ENCODE measurements around the gene CIT.
"Not testable (repeated sequence)": the region's sequence is repeated elsewhere in the genome, so short reads cannot be mapped to it uniquely, and the experiment has no call there.

CIT gene

GRCh38 chr12:119665164-119665929 lies 211.8 kb downstream of the CIT start:
- Histone ChIP-seq H3K27ac (ENCODE audit: low read length) (no peak overlapping the region), H3K36me3 (ENCODE audit: control insufficient read depth in 1 of 2, insufficient read depth in 2 of 2, low read length in 2 of 2) (peaks cover 0 to 4% of the 10 kb centered on the region in 2 donors), H3K4me1 (ENCODE audit: control insufficient read depth in 1 of 2, insufficient read depth in 2 of 2, low read length in 2 of 2) (peaks cover 7 to 22% of the 10 kb centered on the region in 2 donors), H3K4me3 (ENCODE audit: low read depth in 1 of 2, low read length in 2 of 2) (no peak overlapping the region), H3K27me3 (ENCODE audit: low read depth, low read length) (no peaks in the 10 kb centered on the region), H3K9me3 (ENCODE audit: control insufficient read depth in 1 of 2, low read length in 2 of 2) (no peaks in the 10 kb centered on the region)

DNA sequence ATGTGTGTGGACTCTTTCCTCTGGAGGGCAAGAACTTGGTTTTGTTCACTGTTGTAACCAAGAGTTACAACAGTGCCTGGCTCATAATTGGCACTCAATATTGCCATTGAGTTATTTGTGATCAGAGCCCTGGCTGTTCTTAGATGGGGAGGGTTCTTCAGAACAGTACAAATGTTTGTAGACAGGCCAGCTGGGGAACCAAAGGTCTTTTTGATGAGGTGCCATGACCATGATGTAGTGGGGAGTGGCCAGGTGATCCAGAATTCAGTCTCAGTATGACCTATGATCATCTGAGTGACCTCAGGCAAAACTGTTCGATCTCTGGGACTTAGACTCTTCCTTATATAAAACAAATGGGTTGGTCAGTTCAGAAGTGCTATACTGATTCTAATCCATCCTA lies 212.5 kb downstream of the CIT start:
- no peaks in the 10 kb centered on the region for H3K9me3 ChIP-seq (ENCODE audit: control insufficient read depth in 1 of 2, low read length in 2 of 2)
- H3K36me3 ChIP-seq (ENCODE audit: control insufficient read depth in 1 of 2, insufficient read depth in 2 of 2, low read length in 2 of 2): no peaks in the 10 kb centered on the region
- no peak overlapping the region for H3K27ac ChIP-seq (ENCODE audit: low read length)
- H3K4me1 ChIP-seq (ENCODE audit: control insufficient read depth in 1 of 2, insufficient read depth in 2 of 2, low read length in 2 of 2): peaks cover 7 to 19% of the 10 kb centered on the region in 2 donors
- H3K27me3 ChIP-seq (ENCODE audit: low read depth, low read length): no peaks in the 10 kb centered on the region
- H3K4me3 ChIP-seq (ENCODE audit: low read depth in 1 of 2, low read length in 2 of 2): no peak overlapping the region

GRCh38 chr12:119661882-119662281 lies 215.2 kb downstream of the CIT start:
- H3K27me3 ChIP-seq (ENCODE audit: low read depth, low read length): no peaks in the 10 kb centered on the region
- H3K36me3 ChIP-seq (ENCODE audit: control insufficient read depth in 1 of 2, insufficient read depth in 2 of 2, low read length in 2 of 2): no peaks in the 10 kb centered on the region
- H3K4me3 ChIP-seq (ENCODE audit: low read depth in 1 of 2, low read length in 2 of 2): no peak overlapping the region
- peaks cover 2 to 3% of the 10 kb centered on the region in 2 donors for H3K4me1 ChIP-seq (ENCODE audit: control insufficient read depth in 1 of 2, insufficient read depth in 2 of 2, low read length in 2 of 2)
- H3K27ac ChIP-seq (ENCODE audit: low read length): no peak overlapping the region
- no peaks in the 10 kb centered on the region for H3K9me3 ChIP-seq (ENCODE audit: control insufficient read depth in 1 of 2, low read length in 2 of 2)

DNA sequence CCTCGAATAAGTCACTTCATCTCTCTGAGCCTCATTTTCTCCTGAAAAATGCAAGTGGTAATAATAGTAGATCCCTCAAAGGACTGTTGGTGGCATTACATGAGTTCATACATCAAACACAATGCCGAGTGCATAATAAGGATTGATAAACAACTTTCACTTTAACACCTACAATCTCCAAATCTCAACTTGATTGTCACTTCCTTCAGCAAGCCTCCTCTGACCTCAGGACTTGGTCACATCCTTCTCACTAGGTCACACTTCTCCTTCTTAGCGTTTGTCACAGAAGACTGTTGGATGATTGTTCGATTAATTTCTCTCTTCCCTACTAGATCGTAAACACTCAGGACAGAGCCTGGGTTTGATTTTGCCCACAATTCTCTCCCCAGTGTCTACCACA lies 217.0 kb downstream of the CIT start:
- no peak overlapping the region for H3K27ac ChIP-seq (ENCODE audit: low read length)
- no peaks in the 10 kb centered on the region for H3K9me3 ChIP-seq (ENCODE audit: control insufficient read depth in 1 of 2, low read length in 2 of 2)
- H3K4me1 ChIP-seq (ENCODE audit: control insufficient read depth in 1 of 2, insufficient read depth in 2 of 2, low read length in 2 of 2): no peaks in the 10 kb centered on the region
- H3K36me3 ChIP-seq (ENCODE audit: control insufficient read depth in 1 of 2, insufficient read depth in 2 of 2, low read length in 2 of 2): no peaks in the 10 kb centered on the region
- H3K4me3 ChIP-seq (ENCODE audit: low read depth in 1 of 2, low read length in 2 of 2): no peak overlapping the region
- H3K27me3 ChIP-seq (ENCODE audit: low read depth, low read length): no peaks in the 10 kb centered on the region

GRCh38 chr12:119659289-119659897 lies 217.7 kb downstream of the CIT start:
- Histone ChIP-seq H3K36me3 (ENCODE audit: control insufficient read depth in 1 of 2, insufficient read depth in 2 of 2, low read length in 2 of 2) (no peaks in the 10 kb centered on the region), H3K4me3 (ENCODE audit: low read depth in 1 of 2, low read length in 2 of 2) (no peak overlapping the region), H3K27ac (ENCODE audit: low read length) (no peak overlapping the region), H3K9me3 (ENCODE audit: control insufficient read depth in 1 of 2, low read length in 2 of 2) (peaks cover 0 to 3% of the 10 kb centered on the region in 2 donors), H3K27me3 (ENCODE audit: low read depth, low read length) (no peaks in the 10 kb centered on the region), H3K4me1 (ENCODE audit: control insufficient read depth in 1 of 2, insufficient read depth in 2 of 2, low read length in 2 of 2) (no peaks in the 10 kb centered on the region)

GRCh38 chr12:119658166-119658565 lies 219.0 kb downstream of the CIT start:
- not testable (repeated sequence) for H3K4me3 ChIP-seq (ENCODE audit: low read depth in 1 of 2, low read length in 2 of 2); H3K36me3 ChIP-seq (ENCODE audit: control insufficient read depth in 1 of 2, insufficient read depth in 2 of 2, low read length in 2 of 2); H3K9me3 ChIP-seq (ENCODE audit: control insufficient read depth in 1 of 2, low read length in 2 of 2); H3K27me3 ChIP-seq (ENCODE audit: low read depth, low read length); H3K27ac ChIP-seq (ENCODE audit: low read length); H3K4me1 ChIP-seq (ENCODE audit: control insufficient read depth in 1 of 2, insufficient read depth in 2 of 2, low read length in 2 of 2)

DNA sequence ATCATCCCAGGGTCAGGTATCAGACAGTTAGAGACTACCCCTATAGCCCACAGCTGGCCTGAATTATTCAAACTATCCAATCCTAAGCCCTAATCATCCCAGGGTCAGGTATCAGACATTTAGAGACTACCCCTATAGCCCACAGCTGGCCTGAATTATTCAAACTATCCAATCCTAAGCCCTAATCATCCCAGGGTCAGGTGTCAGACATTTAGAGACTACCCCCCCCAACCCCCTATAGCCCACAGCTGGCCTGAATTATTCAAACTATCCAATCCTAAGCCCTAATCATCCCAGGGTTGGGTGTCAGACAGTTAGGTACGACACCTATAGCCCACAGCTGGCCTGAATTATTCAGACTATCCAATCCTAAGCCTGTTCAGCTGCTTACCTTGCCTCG lies 220.1 kb downstream of the CIT start:
- not testable (repeated sequence) for H3K4me3 ChIP-seq (ENCODE audit: low read depth in 1 of 2, low read length in 2 of 2); H3K4me1 ChIP-seq (ENCODE audit: control insufficient read depth in 1 of 2, insufficient read depth in 2 of 2, low read length in 2 of 2); H3K36me3 ChIP-seq (ENCODE audit: control insufficient read depth in 1 of 2, insufficient read depth in 2 of 2, low read length in 2 of 2); H3K27me3 ChIP-seq (ENCODE audit: low read depth, low read length); H3K27ac ChIP-seq (ENCODE audit: low read length)
- H3K9me3 ChIP-seq (ENCODE audit: control insufficient read depth in 1 of 2, low read length in 2 of 2): peaks cover 0 to 16% of the 10 kb centered on the region in 2 donors

- Histone ChIP-seq H3K27ac (ENCODE audit: low read length) (no peak overlapping the region), H3K27me3 (ENCODE audit: low read depth, low read length) (no peaks in the 10 kb centered on the region), H3K36me3 (ENCODE audit: control insufficient read depth in 1 of 2, insufficient read depth in 2 of 2, low read length in 2 of 2) (no peaks in the 10 kb centered on the region), H3K4me3 (ENCODE audit: low read depth in 1 of 2, low read length in 2 of 2) (no peak overlapping the region), H3K4me1 (ENCODE audit: control insufficient read depth in 1 of 2, insufficient read depth in 2 of 2, low read length in 2 of 2) (no peaks in the 10 kb centered on the region), H3K9me3 (ENCODE audit: control insufficient read depth in 1 of 2, low read length in 2 of 2) (peaks cover 0 to 16% of the 10 kb centered on the region in 2 donors)
These were observed 224.5 kb downstream of the CIT start for GRCh38 chr12:119652665-119653064.

DNA sequence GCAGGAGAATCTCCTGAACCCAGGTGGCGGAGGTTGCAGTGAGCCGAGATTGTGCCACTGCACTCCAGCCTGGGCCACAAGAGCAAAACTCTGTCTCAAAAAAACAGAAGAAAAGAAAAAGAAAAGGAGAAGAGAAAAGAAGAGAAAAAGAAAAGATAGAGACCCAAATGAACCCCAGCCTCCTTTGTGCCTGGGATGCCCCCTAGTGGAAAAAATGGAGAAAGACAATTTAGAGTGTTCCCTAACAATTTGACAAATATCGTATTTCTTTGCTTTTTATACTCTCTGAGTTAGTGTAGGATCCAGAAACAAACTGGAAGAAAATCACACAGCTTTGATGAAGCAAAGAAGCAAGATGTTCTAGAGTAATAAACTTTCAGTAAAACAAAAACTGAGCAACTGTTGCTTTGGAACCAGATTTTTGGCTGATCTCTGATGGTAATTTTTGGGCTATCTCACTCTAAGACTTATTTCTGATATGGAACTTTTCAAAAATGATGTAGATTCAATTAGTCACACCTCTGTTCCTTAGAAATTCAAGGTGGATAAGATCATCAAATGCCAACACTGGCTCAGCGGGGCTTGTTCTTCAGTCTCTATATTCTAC lies 227.8 kb downstream of the CIT start:
- no peaks in the 10 kb centered on the region for H3K27me3 ChIP-seq (ENCODE audit: low read depth, low read length)
- H3K4me1 ChIP-seq (ENCODE audit: control insufficient read depth in 1 of 2, insufficient read depth in 2 of 2, low read length in 2 of 2): no peaks in the 10 kb centered on the region
- H3K9me3 ChIP-seq (ENCODE audit: control insufficient read depth in 1 of 2, low read length in 2 of 2): peaks cover 0 to 12% of the 10 kb centered on the region in 2 donors
- no peak overlapping the region for H3K4me3 ChIP-seq (ENCODE audit: low read depth in 1 of 2, low read length in 2 of 2)
- H3K36me3 ChIP-seq (ENCODE audit: control insufficient read depth in 1 of 2, insufficient read depth in 2 of 2, low read length in 2 of 2): no peaks in the 10 kb centered on the region
- no peak overlapping the region for H3K27ac ChIP-seq (ENCODE audit: low read length)

- no peak overlapping the region for H3K4me3 ChIP-seq (ENCODE audit: low read depth in 1 of 2, low read length in 2 of 2)
- H3K36me3 ChIP-seq (ENCODE audit: control insufficient read depth in 1 of 2, insufficient read depth in 2 of 2, low read length in 2 of 2): no peaks in the 10 kb centered on the region
- no peak overlapping the region for H3K27ac ChIP-seq (ENCODE audit: low read length)
- no peaks in the 10 kb centered on the region for H3K27me3 ChIP-seq (ENCODE audit: low read depth, low read length)
- no peaks in the 10 kb centered on the region for H3K4me1 ChIP-seq (ENCODE audit: control insufficient read depth in 1 of 2, insufficient read depth in 2 of 2, low read length in 2 of 2)
- H3K9me3 ChIP-seq (ENCODE audit: control insufficient read depth in 1 of 2, low read length in 2 of 2): no peaks in the 10 kb centered on the region
These were observed 231.5 kb downstream of the CIT start for GRCh38 chr12:119645535-119646059.

- H3K9me3 ChIP-seq (ENCODE audit: control insufficient read depth in 1 of 2, low read length in 2 of 2): no peaks in the 10 kb centered on the region
- H3K4me3 ChIP-seq (ENCODE audit: low read depth in 1 of 2, low read length in 2 of 2): no peak overlapping the region
- H3K4me1 ChIP-seq (ENCODE audit: control insufficient read depth in 1 of 2, insufficient read depth in 2 of 2, low read length in 2 of 2): no peaks in the 10 kb centered on the region
- H3K27ac ChIP-seq (ENCODE audit: low read length): no peak overlapping the region
- no peaks in the 10 kb centered on the region for H3K27me3 ChIP-seq (ENCODE audit: low read depth, low read length)
- no peaks in the 10 kb centered on the region for H3K36me3 ChIP-seq (ENCODE audit: control insufficient read depth in 1 of 2, insufficient read depth in 2 of 2, low read length in 2 of 2)
These were observed 232.2 kb downstream of the CIT start for GRCh38 chr12:119644930-119645329.

Data from muscle layer of duodenum (tissue), 2 donors.